Raji (cell line): ENCODE measurements around the gene MYOCOS.

Experiments
- POLR2A ChIP-seq: IDR thresholded peaks from 2 replicates; pipeline ENCODE4 v1.6.1; 2011; ENCODE audit warnings: low read depth, low read length, control low read depth; ENCODE audit not compliant: insufficient read depth

MYOCOS gene

DNA sequence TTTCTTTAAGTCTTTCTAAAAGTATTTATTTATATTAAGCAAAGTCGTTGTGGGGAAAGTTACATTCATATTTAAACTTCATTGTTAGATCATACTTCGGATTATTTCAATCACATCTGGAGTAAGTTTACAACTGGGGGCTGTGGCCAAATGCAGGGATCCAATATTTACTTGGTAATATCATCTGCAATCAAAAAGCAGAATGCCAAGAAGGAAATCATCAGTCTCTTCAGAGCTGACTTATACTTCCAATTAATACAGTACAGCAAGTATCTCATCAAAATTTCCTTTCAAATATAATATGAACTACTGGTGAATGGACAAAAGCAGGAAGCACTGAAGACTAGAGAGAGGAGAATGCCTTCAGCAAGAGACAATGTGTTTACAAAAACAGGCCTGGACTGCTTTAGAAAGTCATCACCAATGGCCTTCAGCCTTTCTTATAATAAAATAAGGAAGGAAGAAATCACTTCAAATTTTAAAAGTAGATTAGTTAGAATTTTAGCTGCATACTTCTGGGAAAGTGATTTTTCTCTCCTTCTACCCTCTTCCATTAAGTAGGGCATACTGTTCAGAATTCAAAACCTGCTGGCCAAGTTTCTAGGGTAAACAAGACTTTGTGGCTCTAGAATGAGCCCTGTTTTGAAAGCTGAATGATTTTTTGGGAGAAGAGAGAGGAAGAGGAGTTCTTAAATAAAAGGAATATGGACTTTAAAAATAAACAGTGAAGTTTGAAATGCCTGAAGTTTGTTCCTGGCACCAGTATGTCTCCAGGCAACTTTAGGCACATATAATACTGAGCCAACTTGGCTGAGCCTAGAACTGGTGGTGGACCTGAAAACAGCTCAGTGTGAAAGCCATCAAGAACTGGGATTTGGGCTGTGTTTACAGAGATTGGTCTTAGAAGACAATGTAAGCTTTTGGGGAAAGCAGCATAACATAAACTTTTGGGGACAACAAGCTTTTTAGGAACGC lies 52.7 kb downstream of the MYOCOS start:
- no peak for TF ChIP-seq POLR2A
